HCT116 (cell line): Measurements from ENCODE around the gene MIS18A. TPM values are rescaled to one million over a fixed set of nuclear protein-coding genes. Genes with fewer than 3 reads are reported as not detected.

Source experiments
- ATAC-seq: fragments of 200-7000 bp; cut with Tn5 transposase; 2 replicates; pipeline ENCODE4 v1.9.1; 2020; ENCODE audit warnings: mild to moderate bottlenecking, moderate library complexity
- BruUV-seq: library from RNA; stranded (reverse); fragments of 400-500 nt; replicated peaks from 2 replicates; lab custom pipeline; 2021; lab: Mats Ljungman, UMichigan
- CTCF ChIA-PET: fragments of 300-600 bp; sonication (Branson Sonifier 250); formaldehyde crosslinking; loops from one replicate; lab custom pipeline; 2021; ENCODE audit warnings: antibody characterized with exemption; lab: Charles Lee
- POLR2A ChIA-PET: fragments of 300-600, 350-600 bp; sonication (Branson Sonifier 250); formaldehyde crosslinking; loops from one replicate; lab custom pipeline; 2021; ENCODE audit warnings: antibody characterized with exemption; lab: Charles Lee
- RAD21 ChIA-PET, 2 experiments: fragments of 300-600 bp; sonication (Branson Sonifier 250); formaldehyde crosslinking; loops; one replicate each; lab custom pipeline; 2023; ENCODE audit warnings: low total read pairs in 2 of 2; ENCODE audit not compliant: uncharacterized antibody in 2 of 2, unreplicated experiment in 2 of 2, low non-redundant PET in 1 of 2; lab: Charles Lee
- DNase-seq: peaks from one replicate; pipeline ENCODE4 v3.0.0-alpha.2; 2010; ENCODE audit warnings: low read depth, low spot score
- H2AFZ ChIP-seq: fragments of 200-600 bp; shearing (Covaris generic), sonication (generic); 2 replicates; pipeline ENCODE4 v1.6.1; 2017; ENCODE audit warnings: low read depth, mixed run types, mixed read lengths, antibody characterized with exemption, low read length; ENCODE audit not compliant: poor library complexity, severe bottlenecking
- H3K27ac ChIP-seq: 2 replicates; pipeline ENCODE4 v1.5.1; 2012; ENCODE audit warnings: low read depth, low read length
- H3K27me3 ChIP-seq: fragments of 200-600 bp; sonication (generic); 2 replicates; pipeline ENCODE4 v1.6.1; 2016; ENCODE audit warnings: mixed run types, low read length, mixed read lengths; ENCODE audit not compliant: insufficient read depth
- H3K36me3 ChIP-seq, 2 experiments: fragments of 200-500 bp in 1 of 2; fragments of 200-600 bp in 1 of 2; sonication (Bioruptor generic) in 1 of 2; sonication (generic) in 1 of 2; 2 replicates each; pipeline versions ENCODE4 v1.5.1 to v1.6.1; 2014 to 2016; ENCODE audit warnings: low read length in 2 of 2, inconsistent platforms in 1 of 2, mixed read lengths in 1 of 2, mixed run types in 1 of 2; ENCODE audit not compliant: insufficient read depth in 2 of 2, control insufficient read depth in 1 of 2
- H3K4me1 ChIP-seq, 2 experiments: fragments of 200-600 bp in 1 of 2; sonication (generic) in 1 of 2; 2 replicates each; pipeline versions ENCODE4 v1.5.1 to v1.6.1; 2012 to 2017; ENCODE audit warnings: low read length in 2 of 2, inconsistent platforms in 1 of 2, mild to moderate bottlenecking in 1 of 2, mixed read lengths in 1 of 2, mixed run types in 1 of 2, moderate library complexity in 1 of 2; ENCODE audit not compliant: insufficient read depth in 2 of 2, control insufficient read depth in 1 of 2
- H3K4me2 ChIP-seq: fragments of 200-600 bp; sonication (generic); 2 replicates; pipeline ENCODE4 v1.6.1; 2017; ENCODE audit warnings: mixed run types, low read length, mixed read lengths
- H3K4me3 ChIP-seq, 2 experiments: fragments of 200-600 bp in 1 of 2; sonication (generic) in 1 of 2; replicated peaks in 1 of 2; 2 replicates each; pipeline ENCODE4 v1.5.1; 2011 to 2016; ENCODE audit warnings: low read length in 2 of 2, control low read depth in 1 of 2, low read depth in 1 of 2, mild to moderate bottlenecking in 1 of 2, mixed read lengths in 1 of 2, mixed run types in 1 of 2
- H3K79me2 ChIP-seq: fragments of 200-600 bp; sonication (generic); 2 replicates; pipeline ENCODE4 v1.6.1; 2017; ENCODE audit warnings: mild to moderate bottlenecking, mixed run types, low read length, moderate library complexity, mixed read lengths; ENCODE audit not compliant: insufficient read depth
- H3K9ac ChIP-seq: fragments of 200-600 bp; sonication (generic); 2 replicates; pipeline ENCODE4 v1.6.1; 2016; ENCODE audit warnings: low read length, mixed read lengths
- H3K9me2 ChIP-seq: fragments of 200-600 bp; sonication (generic), shearing (Covaris generic); 2 replicates; pipeline ENCODE4 v1.6.1; 2017; ENCODE audit warnings: mixed run types, mild to moderate bottlenecking, moderate library complexity; ENCODE audit not compliant: insufficient read depth
- H3K9me3 ChIP-seq, 2 experiments: fragments of 200-500 bp in 1 of 2; fragments of 200-600 bp in 1 of 2; sonication (Bioruptor generic) in 1 of 2; sonication (generic) in 1 of 2; 2 replicates each; pipeline ENCODE4 v1.6.1; 2014 to 2017; ENCODE audit warnings: low read length in 2 of 2, mixed read lengths in 2 of 2, inconsistent platforms in 1 of 2, low read depth in 1 of 2, mild to moderate bottlenecking in 1 of 2, mixed run types in 1 of 2, moderate library complexity in 1 of 2; ENCODE audit not compliant: control insufficient read depth in 1 of 2, insufficient read depth in 1 of 2
- H4K20me1 ChIP-seq: fragments of 200-600 bp; sonication (generic), shearing (Covaris generic); 2 replicates; pipeline ENCODE4 v1.6.1; 2017; ENCODE audit warnings: mixed run types, mild to moderate bottlenecking, moderate library complexity; ENCODE audit not compliant: insufficient read depth
- CEBPB ChIP-seq: IDR thresholded peaks from 2 replicates; pipeline ENCODE4 v1.6.1; 2012; ENCODE audit warnings: low read depth
- EGR1 ChIP-seq: IDR thresholded peaks from 2 replicates; pipeline ENCODE4 v1.6.1; 2012; ENCODE audit warnings: low read depth
- ELF1 ChIP-seq: IDR thresholded peaks from 2 replicates; pipeline ENCODE4 v1.6.1; 2012; ENCODE audit warnings: low read depth, borderline replicate concordance
- EZH2 ChIP-seq: fragments of 200-600 bp; sonication (generic); IDR thresholded peaks from 2 replicates; pipeline ENCODE4 v1.6.1; 2017; ENCODE audit warnings: antibody characterized with exemption, mixed run types
- JUND ChIP-seq: IDR thresholded peaks from 2 replicates; pipeline ENCODE4 v1.6.1; 2012
- RAD21 ChIP-seq: IDR thresholded peaks from 2 replicates; pipeline ENCODE4 v1.6.1; 2012; ENCODE audit warnings: low read depth, mild to moderate bottlenecking
- SP1 ChIP-seq: IDR thresholded peaks from 2 replicates; pipeline ENCODE4 v1.6.1; 2012; ENCODE audit warnings: low read depth
- SRF ChIP-seq: IDR thresholded peaks from 2 replicates; pipeline ENCODE4 v1.6.1; 2012; ENCODE audit warnings: low read depth
- TCF7L2 ChIP-seq: IDR thresholded peaks from 2 replicates; pipeline ENCODE4 v1.7.0; 2011; ENCODE audit warnings: borderline replicate concordance, inconsistent platforms; ENCODE audit not compliant: insufficient read depth, insufficient read length; ENCODE audit errors: extremely low read depth
- YY1 ChIP-seq: IDR thresholded peaks from 2 replicates; pipeline ENCODE4 v1.6.1; 2011; ENCODE audit warnings: low read length, low read depth, moderate library complexity, mild to moderate bottlenecking; ENCODE audit not compliant: insufficient replicate concordance; ENCODE audit errors: extremely low read depth
- ZFX ChIP-seq: fragments of 450-650 bp; IDR thresholded peaks from 2 replicates; pipeline ENCODE4 v1.6.1; 2017
- ZNF274 ChIP-seq: fragments of 200-500 bp; sonication (Bioruptor generic); IDR thresholded peaks from 2 replicates; pipeline ENCODE4 v1.6.1; 2014; ENCODE audit warnings: mild to moderate bottlenecking, low read depth, low read length, inconsistent platforms
- intact Hi-C: fragments of 100-400 bp; cut with micrococcal nuclease; formaldehyde crosslinking; loops from 2 replicates; pipeline ENCODE4 v1.10.0; 2022
- total RNA-seq: library from RNA; stranded (reverse); gene quantifications from one replicate; pipeline ENCODE4 v1.2.1, GENCODE V29; 2021; ENCODE audit not compliant: unreplicated experiment
- TF ChIP-seq, protein P1 (sequence below): IDR thresholded peaks from 2 replicates; pipeline ENCODE4 v1.6.1; 2012; ENCODE audit warnings: low read depth
- TF ChIP-seq, protein P2 (sequence below): IDR thresholded peaks from 2 replicates; pipeline ENCODE4 v1.6.1; 2012
- TF ChIP-seq, protein P3 (sequence below), 3 experiments: fragments of 200-600 bp in 1 of 3; sonication (generic) in 1 of 3; IDR thresholded peaks in 2 of 3; conservative IDR thresholded peaks in 1 of 3; 2 replicates each; pipeline ENCODE4 v1.5.1; 2012 to 2017; ENCODE audit warnings: low read depth in 2 of 3, low read length in 2 of 3, antibody characterized with exemption in 1 of 3, borderline replicate concordance in 1 of 3, control low read depth in 1 of 3, mild to moderate bottlenecking in 1 of 3, mixed read lengths in 1 of 3, mixed run types in 1 of 3, moderate library complexity in 1 of 3; ENCODE audit not compliant: insufficient read depth in 1 of 3
- TF ChIP-seq, protein P4 (sequence below): IDR thresholded peaks from 2 replicates; pipeline ENCODE4 v1.6.1; 2012

MIS18A gene
- total RNA-seq, 1 experiment from 2014 or later: 30.0 TPM

DNA sequence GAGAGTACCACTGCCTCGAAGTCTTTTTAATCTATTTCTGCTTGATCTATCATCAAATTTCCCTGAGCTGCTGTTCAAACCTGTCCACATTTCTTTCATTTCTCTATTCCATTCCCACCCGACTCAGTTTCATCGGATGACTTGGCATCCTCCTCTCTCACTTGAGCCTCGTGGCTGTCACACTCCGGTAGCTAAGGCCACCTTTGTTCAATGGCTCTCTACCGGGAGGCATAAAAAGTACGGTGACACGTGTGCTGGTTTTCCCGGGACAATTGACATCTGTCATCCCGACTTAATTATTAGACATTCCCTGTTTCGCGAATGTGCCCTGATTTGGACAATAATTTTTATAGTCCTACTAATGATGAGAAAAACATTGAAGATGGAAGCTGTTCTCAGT lies 22.6 kb downstream of the MIS18A start:
- Histone ChIP-seq H3K4me2 (no peak overlapping the region), H2AFZ (no peak overlapping the region), H3K27me3 (peaks cover 40% of the 10 kb centered on the region), H3K36me3 (no peaks in the 10 kb centered on the region), H3K79me2 (no peaks in the 10 kb centered on the region), H3K9me2 (no peaks in the 10 kb centered on the region), H4K20me1 (no peaks in the 10 kb centered on the region), H3K4me3 (no peak overlapping the region), H3K9me3 (peaks cover 0 to 1% of the 10 kb centered on the region in 2 experiments; a peak in 1 of 4 replicates), H3K4me1 (peaks cover 0 to 14% of the 10 kb centered on the region in 2 experiments; a peak in 3 of 4 replicates), H3K27ac (no peak overlapping the region), H3K9ac (no peak overlapping the region)
- ChIA-PET CTCF (interaction anchor here (1.0 to 3.2 kb wide), 2 partner anchors 160 to 470 kb away, joined by 3 to 39 read pairs; no protein-coding TSS in a partner anchor), RAD21 (no interaction called here), POLR2A (no interaction called here)
- BruUV-seq: no TSS peak
- TF ChIP-seq TCF7L2 (no peak), CEBPB (no peak), SRF (no peak), YY1 (no peak), JUND (no peak), ELF1 (no peak), SP1 (no peak), EZH2 (no peak), ZNF274 (no peak), ZFX (no peak), RAD21 (no peak), EGR1 (no peak)
- TF ChIP-seq, protein P1, sequence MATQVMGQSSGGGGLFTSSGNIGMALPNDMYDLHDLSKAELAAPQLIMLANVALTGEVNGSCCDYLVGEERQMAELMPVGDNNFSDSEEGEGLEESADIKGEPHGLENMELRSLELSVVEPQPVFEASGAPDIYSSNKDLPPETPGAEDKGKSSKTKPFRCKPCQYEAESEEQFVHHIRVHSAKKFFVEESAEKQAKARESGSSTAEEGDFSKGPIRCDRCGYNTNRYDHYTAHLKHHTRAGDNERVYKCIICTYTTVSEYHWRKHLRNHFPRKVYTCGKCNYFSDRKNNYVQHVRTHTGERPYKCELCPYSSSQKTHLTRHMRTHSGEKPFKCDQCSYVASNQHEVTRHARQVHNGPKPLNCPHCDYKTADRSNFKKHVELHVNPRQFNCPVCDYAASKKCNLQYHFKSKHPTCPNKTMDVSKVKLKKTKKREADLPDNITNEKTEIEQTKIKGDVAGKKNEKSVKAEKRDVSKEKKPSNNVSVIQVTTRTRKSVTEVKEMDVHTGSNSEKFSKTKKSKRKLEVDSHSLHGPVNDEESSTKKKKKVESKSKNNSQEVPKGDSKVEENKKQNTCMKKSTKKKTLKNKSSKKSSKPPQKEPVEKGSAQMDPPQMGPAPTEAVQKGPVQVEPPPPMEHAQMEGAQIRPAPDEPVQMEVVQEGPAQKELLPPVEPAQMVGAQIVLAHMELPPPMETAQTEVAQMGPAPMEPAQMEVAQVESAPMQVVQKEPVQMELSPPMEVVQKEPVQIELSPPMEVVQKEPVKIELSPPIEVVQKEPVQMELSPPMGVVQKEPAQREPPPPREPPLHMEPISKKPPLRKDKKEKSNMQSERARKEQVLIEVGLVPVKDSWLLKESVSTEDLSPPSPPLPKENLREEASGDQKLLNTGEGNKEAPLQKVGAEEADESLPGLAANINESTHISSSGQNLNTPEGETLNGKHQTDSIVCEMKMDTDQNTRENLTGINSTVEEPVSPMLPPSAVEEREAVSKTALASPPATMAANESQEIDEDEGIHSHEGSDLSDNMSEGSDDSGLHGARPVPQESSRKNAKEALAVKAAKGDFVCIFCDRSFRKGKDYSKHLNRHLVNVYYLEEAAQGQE: no peak
- TF ChIP-seq, protein P2, sequence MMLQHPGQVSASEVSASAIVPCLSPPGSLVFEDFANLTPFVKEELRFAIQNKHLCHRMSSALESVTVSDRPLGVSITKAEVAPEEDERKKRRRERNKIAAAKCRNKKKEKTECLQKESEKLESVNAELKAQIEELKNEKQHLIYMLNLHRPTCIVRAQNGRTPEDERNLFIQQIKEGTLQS: no peak
- TF ChIP-seq, protein P3, sequence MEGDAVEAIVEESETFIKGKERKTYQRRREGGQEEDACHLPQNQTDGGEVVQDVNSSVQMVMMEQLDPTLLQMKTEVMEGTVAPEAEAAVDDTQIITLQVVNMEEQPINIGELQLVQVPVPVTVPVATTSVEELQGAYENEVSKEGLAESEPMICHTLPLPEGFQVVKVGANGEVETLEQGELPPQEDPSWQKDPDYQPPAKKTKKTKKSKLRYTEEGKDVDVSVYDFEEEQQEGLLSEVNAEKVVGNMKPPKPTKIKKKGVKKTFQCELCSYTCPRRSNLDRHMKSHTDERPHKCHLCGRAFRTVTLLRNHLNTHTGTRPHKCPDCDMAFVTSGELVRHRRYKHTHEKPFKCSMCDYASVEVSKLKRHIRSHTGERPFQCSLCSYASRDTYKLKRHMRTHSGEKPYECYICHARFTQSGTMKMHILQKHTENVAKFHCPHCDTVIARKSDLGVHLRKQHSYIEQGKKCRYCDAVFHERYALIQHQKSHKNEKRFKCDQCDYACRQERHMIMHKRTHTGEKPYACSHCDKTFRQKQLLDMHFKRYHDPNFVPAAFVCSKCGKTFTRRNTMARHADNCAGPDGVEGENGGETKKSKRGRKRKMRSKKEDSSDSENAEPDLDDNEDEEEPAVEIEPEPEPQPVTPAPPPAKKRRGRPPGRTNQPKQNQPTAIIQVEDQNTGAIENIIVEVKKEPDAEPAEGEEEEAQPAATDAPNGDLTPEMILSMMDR (IDR thresholded peaks at IDR 0.05 in 2 of 3, conservative IDR thresholded peaks at IDR 0.05 in 1 of 3; ENCODE audit: borderline replicate concordance in 1 of 3, insufficient read depth in 1 of 3, low read depth in 2 of 3, low read length in 2 of 3): no peak
- TF ChIP-seq, protein P4, sequence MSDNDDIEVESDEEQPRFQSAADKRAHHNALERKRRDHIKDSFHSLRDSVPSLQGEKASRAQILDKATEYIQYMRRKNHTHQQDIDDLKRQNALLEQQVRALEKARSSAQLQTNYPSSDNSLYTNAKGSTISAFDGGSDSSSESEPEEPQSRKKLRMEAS: no peak
- ATAC-seq (no peak), DNase-seq (no peak)
- intact Hi-C loops: no loop called here
